Ovary (tissue), 9 donors: Measurements from ENCODE around the gene RAMACL. TPM values are rescaled to one million over a fixed set of nuclear protein-coding genes. Genes with fewer than 3 reads are reported as not detected.

ENCODE experiments used
- DNase-seq, 5 donors: peaks; one replicate each; pipeline ENCODE4 v3.0.0-alpha.2; 2019 to 2020
- H3K27ac ChIP-seq, 2 donors: fragments of 200-600 bp; one replicate each; pipeline versions ENCODE4 v1.5.1 to v1.8.0; 2019 to 2022
- H3K27me3 ChIP-seq: fragments of 200-600 bp; one replicate; pipeline ENCODE4 v1.8.0; 2022
- H3K36me3 ChIP-seq: fragments of 200-600 bp; sonication (generic); one replicate; pipeline ENCODE4 v1.5.1; 2019
- H3K4me1 ChIP-seq: one replicate; pipeline ENCODE4 v1.8.1; 2013; ENCODE audit warnings: mild to moderate bottlenecking, moderate library complexity; ENCODE audit not compliant: insufficient read depth
- H3K4me3 ChIP-seq: fragments of 200-600 bp; sonication (generic); one replicate; pipeline ENCODE4 v1.5.1; 2017
- H3K9me3 ChIP-seq, 2 donors: fragments of 200-600 bp in 1 of 2; sonication (generic) in 1 of 2; one replicate each; pipeline versions ENCODE4 v1.5.1 to v1.8.1; 2013 to 2019; ENCODE audit warnings: mild to moderate bottlenecking in 1 of 2, moderate library complexity in 1 of 2
- CTCF ChIP-seq, 3 donors: fragments of 450-650 bp in 2 of 3; fragments of 200-600 bp in 1 of 3; IDR thresholded peaks; one replicate each; pipeline versions ENCODE4 v1.5.1 to v1.8.0; 2016 to 2022; ENCODE audit warnings: antibody characterized with exemption in 3 of 3, mild to moderate bottlenecking in 1 of 3
- EP300 ChIP-seq: sonication (generic); formaldehyde crosslinking; IDR thresholded peaks from one replicate; pipeline ENCODE4 v1.6.1; 2017; ENCODE audit warnings: antibody characterized with exemption
- POLR2A ChIP-seq: fragments of 450-650 bp; IDR thresholded peaks from one replicate; pipeline ENCODE4 v1.6.1; 2017; ENCODE audit warnings: antibody characterized with exemption, mild to moderate bottlenecking, moderate library complexity
- WGBS, 3 donors: extraction: QIAGEN DNeasy Blood & Tissue Kit in 1 of 3; methylation state at CpG; one replicate each; pipeline versions ENCODE4 v1.1.5 to v1.1.7; 2013 to 2017; 5-methylcytosine and 5-hydroxymethylcytosine counted together
- intact Hi-C, 4 donors: fragments of 100-400 bp; cut with DNase I; formaldehyde crosslinking; loops; one replicate each; pipeline versions ENCODE4 v1.11.0 to v1.15.1; 2022 to 2023
- polyA plus RNA-seq, 2 donors: library from polyadenylated mRNA; stranded (reverse); fragments of 200-250 nt in 1 of 2; fragments of 350-450 nt in 1 of 2; fragmentation: Illumina TruSeq in 1 of 2; extraction: RNeasy Lipid Tissue Mini Kit (QIAGEN cat#74804) in 1 of 2; gene quantifications; one replicate each; pipeline ENCODE4 v1.2.3, GENCODE V29; 2013 to 2014
- total RNA-seq, 7 donors: library from RNA; depleted of rRNA in 2 of 7; stranded (reverse); fragments of >200 nt in 2 of 7; fragmentation: NEBNext Ultra II Directional in 3 of 7; extraction: Animal tissue kit (Norgen Biotek cat#: 25700) in 3 of 7; gene quantifications; one replicate each; pipeline versions ENCODE4 v1.1.0 to v1.2.4, GENCODE V29; 2016 to 2023
- donor health status: DM: no; HTN: no; CAD: no; lungs with moderate emphysema.
- donor health status: DM: no; HTN: no; CAD: no.
- donor health status: Bipolar disorder and iron deficiency.
- donor health status: DM: yes; HTN: yes; CAD: no.
- donor health status: DM: no; HTN: no; CAD: no.
- donor health status: DM: yes; HTN: yes; CAD: no.

RAMACL gene
- total and polyA plus RNA-seq, 9 donors = 0.16 to 6.4 (median 1.3) TPM

DNA sequence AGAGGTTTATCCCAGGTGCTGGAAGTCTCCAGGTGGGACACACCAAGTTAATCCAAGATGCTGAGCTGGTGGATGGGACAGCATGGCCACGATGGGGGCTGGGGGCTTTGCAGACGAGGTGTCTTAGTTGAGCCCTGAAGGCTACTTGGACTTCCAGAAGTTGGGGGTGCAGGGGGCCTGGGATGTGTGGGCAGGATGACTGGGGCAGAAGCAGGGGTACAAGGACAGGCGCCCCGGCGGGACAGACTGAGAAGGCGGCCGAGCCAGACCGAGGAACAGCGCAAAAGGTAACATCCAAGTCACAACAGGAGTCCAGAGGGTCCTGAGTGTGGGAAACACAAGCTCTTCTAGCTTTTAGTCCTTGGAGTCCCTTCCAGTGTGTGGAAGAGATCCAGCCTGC lies 23.8 kb downstream of the RAMACL start:
- no peaks in the 10 kb centered on the region for H3K27me3 ChIP-seq
- no peaks in the 10 kb centered on the region for H3K36me3 ChIP-seq
- DNase-seq = no peak
- WGBS, 3 donors = 92 to 97% (median 94%) methylated on average over 9 of the region's 9 CpGs
- TF ChIP-seq EP300 (no peak), CTCF (IDR thresholded peaks at IDR 0.05) (no peak), POLR2A (no peak)
- H3K27ac ChIP-seq = no peak overlapping the region
- no peaks in the 10 kb centered on the region for H3K9me3 ChIP-seq
- H3K4me3 ChIP-seq = no peak overlapping the region
- intact Hi-C loops = no loop called here
- peaks cover 3% of the 10 kb centered on the region for H3K4me1 ChIP-seq

DNA sequence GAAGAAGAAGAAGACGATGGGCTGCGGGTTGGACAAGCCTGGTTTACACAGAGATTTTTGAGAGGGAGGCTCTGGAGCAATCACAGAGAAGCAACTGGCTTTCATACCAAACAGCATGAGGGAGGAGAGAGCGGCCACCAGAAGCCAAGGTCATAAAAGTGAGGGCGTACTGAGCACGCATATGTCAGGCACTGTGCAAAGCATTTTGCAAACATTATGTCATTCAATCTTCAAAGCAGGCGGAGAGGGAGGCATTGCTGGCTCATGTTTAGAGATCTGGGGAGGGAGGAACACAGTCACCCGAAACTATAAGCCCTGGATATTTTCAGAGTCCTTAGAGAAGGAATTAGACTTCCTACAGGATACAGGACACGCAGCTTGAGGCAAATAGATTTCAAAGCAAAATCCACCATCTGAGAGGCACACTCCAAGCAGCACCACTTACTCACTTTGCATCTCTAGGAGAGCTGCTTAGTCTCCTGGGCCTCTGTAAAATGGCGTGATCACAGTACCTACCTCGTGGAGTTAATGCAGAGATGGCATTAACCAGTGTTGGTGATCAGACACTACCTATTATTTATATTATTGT lies 24.6 kb downstream of the RAMACL start:
- Histone ChIP-seq H3K4me1 (peaks cover 5% of the 10 kb centered on the region), H3K36me3 (no peaks in the 10 kb centered on the region), H3K27ac (no peak overlapping the region), H3K27me3 (no peaks in the 10 kb centered on the region), H3K4me3 (no peak overlapping the region), H3K9me3 (no peaks in the 10 kb centered on the region)
- peak in 1 of 5 donors; percentile 23 for DNase-seq
- 22 to 33% (median 31%) methylated on average over 10 of the region's 10 CpGs for WGBS, 3 donors
- intact Hi-C loops = no loop called here
- TF ChIP-seq EP300 = no peak
- TF ChIP-seq CTCF (IDR thresholded peaks at IDR 0.05) = no peak

DNA sequence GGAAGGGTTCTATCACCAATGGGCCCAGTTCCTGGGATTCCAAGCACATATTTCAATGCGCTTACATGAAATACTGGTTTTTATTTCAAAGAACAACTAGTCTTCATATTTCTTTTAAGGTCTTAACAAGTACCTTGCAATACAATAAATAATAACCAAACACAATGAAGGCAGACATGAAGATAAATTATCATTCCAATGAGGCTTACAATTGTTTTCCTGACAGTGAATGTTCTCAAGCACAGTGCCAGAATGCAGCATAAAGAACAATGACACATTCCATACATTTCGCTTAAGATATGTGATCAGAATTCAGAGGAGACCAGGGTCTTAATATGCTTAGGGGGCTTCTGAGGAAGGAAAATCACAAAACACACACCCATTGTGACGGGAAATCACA lies 26.3 kb downstream of the RAMACL start:
- Histone ChIP-seq H3K9me3 (no peaks in the 10 kb centered on the region), H3K4me3 (no peak overlapping the region), H3K27ac (no peak overlapping the region), H3K36me3 (no peaks in the 10 kb centered on the region), H3K27me3 (no peaks in the 10 kb centered on the region), H3K4me1 (peaks cover 5% of the 10 kb centered on the region)
- WGBS, 3 donors = 94 to 97% (median 97%) methylated on average over 3 of the region's 3 CpGs
- TF ChIP-seq EP300 = no peak
- TF ChIP-seq POLR2A = no peak
- intact Hi-C loops = no loop called here
- DNase-seq = no peak

- no peaks in the 10 kb centered on the region for H3K27me3 ChIP-seq
- no peak for TF ChIP-seq CTCF (IDR thresholded peaks at IDR 0.05)
- no peak for TF ChIP-seq POLR2A
- TF ChIP-seq EP300 = no peak
- H3K4me3 ChIP-seq = no peak overlapping the region
- no peak overlapping the region for H3K27ac ChIP-seq
- intact Hi-C loops = no loop called here
- no peaks in the 10 kb centered on the region for H3K36me3 ChIP-seq
- peaks cover 7% of the 10 kb centered on the region for H3K4me1 ChIP-seq
- 94 to 99% (median 97%) methylated on average over 1 of the region's 1 CpG for WGBS, 3 donors
- H3K9me3 ChIP-seq = no peaks in the 10 kb centered on the region
- DNase-seq = no peak
These were observed 26.8 kb downstream of the RAMACL start for GRCh38 chr6:166559662-166560061.

GRCh38 chr6:166559211-166559610 lies 27.3 kb downstream of the RAMACL start:
- Histone ChIP-seq H3K36me3 (no peaks in the 10 kb centered on the region), H3K27ac (no peak overlapping the region), H3K27me3 (no peaks in the 10 kb centered on the region), H3K9me3 (no peaks in the 10 kb centered on the region), H3K4me1 (peaks cover 7% of the 10 kb centered on the region), H3K4me3 (no peak overlapping the region)
- no peak for DNase-seq
- WGBS, 3 donors = 92 to 96% (median 96%) methylated on average over 5 of the region's 5 CpGs
- TF ChIP-seq POLR2A (no peak), CTCF (IDR thresholded peaks at IDR 0.05) (no peak), EP300 (no peak)
- intact Hi-C loops = no loop called here
